Measurements from ENCODE around the gene VAV2. TPM values are rescaled to one million over a fixed set of nuclear protein-coding genes. Genes with fewer than 3 reads are reported as not detected.
A peak's percentile ranks its signal among the peaks of the same experiment; 100 is the strongest.

Gene VAV2
- total RNA-seq, 4 donors from 2014 or later: 4.7 to 42.2 (median 15.8) TPM

GRCh38 chr9:133727876-133728441 lies 264.2 kb downstream of the VAV2 start:
- H3K27ac ChIP-seq: no peak overlapping the region
- no peaks in the 10 kb centered on the region for H3K4me1 ChIP-seq
- H3K27me3 ChIP-seq: no peaks in the 10 kb centered on the region
- no peak overlapping the region for H3K4me3 ChIP-seq
- TF ChIP-seq CTCF (IDR thresholded peaks at IDR 0.05): no peak
- no peak for TF ChIP-seq POLR2A (IDR thresholded peaks at IDR 0.05)
- H3K9me3 ChIP-seq: no peaks in the 10 kb centered on the region
- intact Hi-C loops (cut with DNase I; ENCODE audit: low total_unique reads): no loop called here
- no peaks in the 10 kb centered on the region for H3K36me3 ChIP-seq
- DNase-seq: peak in 1 of 2 donors; percentile 12

GRCh38 chr9:133727277-133727875 lies 264.7 kb downstream of the VAV2 start:
- DNase-seq: peak in 1 of 2 donors; percentile 3
- Histone ChIP-seq H3K27me3 (no peaks in the 10 kb centered on the region), H3K4me3 (no peak overlapping the region), H3K36me3 (no peaks in the 10 kb centered on the region), H3K4me1 (no peaks in the 10 kb centered on the region), H3K9me3 (no peaks in the 10 kb centered on the region), H3K27ac (no peak overlapping the region)
- intact Hi-C loops (cut with DNase I; ENCODE audit: low total_unique reads): no loop called here
- TF ChIP-seq CTCF (IDR thresholded peaks at IDR 0.05) (no peak), POLR2A (IDR thresholded peaks at IDR 0.05) (no peak)

GRCh38 chr9:133726401-133727276 lies 265.5 kb downstream of the VAV2 start:
- H3K4me3 ChIP-seq: no peak overlapping the region
- H3K27me3 ChIP-seq: no peaks in the 10 kb centered on the region
- intact Hi-C loops (cut with DNase I; ENCODE audit: low total_unique reads): no loop called here
- H3K27ac ChIP-seq: no peak overlapping the region
- TF ChIP-seq CTCF (IDR thresholded peaks at IDR 0.05) (peak; percentile 20 to 50 (median 43)), POLR2A (IDR thresholded peaks at IDR 0.05) (no peak)
- H3K4me1 ChIP-seq: no peaks in the 10 kb centered on the region
- H3K9me3 ChIP-seq: no peaks in the 10 kb centered on the region
- peak; percentile 36 to 61 for DNase-seq
- no peaks in the 10 kb centered on the region for H3K36me3 ChIP-seq

- intact Hi-C loops (cut with DNase I; ENCODE audit: low total_unique reads): no loop called here
- no peak for TF ChIP-seq POLR2A (IDR thresholded peaks at IDR 0.05)
- TF ChIP-seq CTCF (IDR thresholded peaks at IDR 0.05): no peak
- Histone ChIP-seq H3K27me3 (no peaks in the 10 kb centered on the region), H3K4me1 (no peaks in the 10 kb centered on the region), H3K9me3 (no peaks in the 10 kb centered on the region), H3K4me3 (no peak overlapping the region), H3K36me3 (no peaks in the 10 kb centered on the region), H3K27ac (no peak overlapping the region)
- DNase-seq: peak in 1 of 2 donors; percentile 5
Observed at GRCh38 chr9:133725886-133726285, 266.2 kb downstream of the VAV2 start.

Measured in uterus (tissue), 4 donors.